SW480 (cell line): ENCODE measurements around the gene LILRB3.
"Not testable (repeated sequence)": the region's sequence is repeated elsewhere in the genome, so short reads cannot be mapped to it uniquely, and the experiment has no call there.

Experiments
- DNase-seq: peaks from one replicate; pipeline ENCODE4 v3.0.0-alpha.2; 2016; ENCODE audit warnings: low spot score

Gene LILRB3

GRCh38 chr19:54222474-54223276 lies at the start of gene LILRB3:
LILRB3 (minus strand) TSS chr19:54223007; CDS start chr19:54222976, 31 bp downstream.
- DNase-seq: not testable (repeated sequence)

GRCh38 chr19:54272181-54272580 lies 49.4 kb upstream of the LILRB3 start:
- DNase-seq: not testable (repeated sequence)

GRCh38 chr19:54271587-54271986 lies 48.8 kb upstream of the LILRB3 start:
- not testable (repeated sequence) for DNase-seq

GRCh38 chr19:54271106-54271505 lies 48.3 kb upstream of the LILRB3 start:
- DNase-seq: no peak

- DNase-seq: no peak
These were observed 46.1 kb upstream of the LILRB3 start for GRCh38 chr19:54268936-54269335.

- peak; percentile 82 for DNase-seq
These were observed 43.3 kb upstream of the LILRB3 start for GRCh38 chr19:54266133-54266532.

GRCh38 chr19:54262470-54262869 lies 39.7 kb upstream of the LILRB3 start:
- DNase-seq: no peak

- DNase-seq: no peak
These were observed 39.3 kb upstream of the LILRB3 start for GRCh38 chr19:54262066-54262465.

GRCh38 chr19:54257116-54257480 lies 34.3 kb upstream of the LILRB3 start, which contains the start of gene LILRB5:
LILRB5 (minus strand) TSS chr19:54257273; CDS start chr19:54257193, 80 bp downstream.
- no peak for DNase-seq

- no peak for DNase-seq
These were observed 33.7 kb upstream of the LILRB3 start for GRCh38 chr19:54256250-54257115.

- DNase-seq: no peak
These were observed 32.4 kb upstream of the LILRB3 start for GRCh38 chr19:54255105-54255775.

- no peak for DNase-seq
These were observed 31.5 kb upstream of the LILRB3 start for GRCh38 chr19:54254195-54254906.

GRCh38 chr19:54253331-54254194 lies 30.8 kb upstream of the LILRB3 start:
- no peak for DNase-seq

- no peak for DNase-seq
These were observed 30.0 kb upstream of the LILRB3 start for GRCh38 chr19:54252845-54253244.

- DNase-seq: no peak
These were observed 29.4 kb upstream of the LILRB3 start for GRCh38 chr19:54252243-54252642.

GRCh38 chr19:54248016-54248601 lies 25.3 kb upstream of the LILRB3 start:
- no peak for DNase-seq

GRCh38 chr19:54247106-54247930 lies 24.5 kb upstream of the LILRB3 start:
- no peak for DNase-seq

GRCh38 chr19:54245936-54246335 lies 23.1 kb upstream of the LILRB3 start:
- no peak for DNase-seq

- DNase-seq: not testable (repeated sequence)
These were observed 21.0 kb upstream of the LILRB3 start for GRCh38 chr19:54243809-54244208.
